ENCODE results near the gene TCERG1L.

The TCERG1L gene

GRCh38 chr10:131259535-131259934 is 52.0 kb downstream of the TCERG1L start:
- Histone ChIP-seq H3K27me3 (ENCODE audit: control insufficient read depth in 1 of 2, insufficient read depth in 2 of 2, low read length in 2 of 2) (peaks cover 0 to 4% of the 10 kb centered on the region in 2 donors), H3K9me3 (ENCODE audit: control insufficient read depth in 2 of 2, low read length in 2 of 2) (no peaks in the 10 kb centered on the region), H3K36me3 (ENCODE audit: control insufficient read depth in 2 of 2, insufficient read depth in 2 of 2, low read length in 2 of 2) (no peaks in the 10 kb centered on the region), H3K9ac (ENCODE audit: low read length in 2 of 2) (no peak overlapping the region), H3K4me3 (ENCODE audit: low read length in 2 of 2) (no peak overlapping the region), H3K4me1 (ENCODE audit: control insufficient read depth, insufficient read depth, low read length) (no peaks in the 10 kb centered on the region), H3K27ac (ENCODE audit: low read length) (no peak overlapping the region)

GRCh38 chr10:131258256-131258655 is 53.3 kb downstream of the TCERG1L start:
- H3K4me3 ChIP-seq (ENCODE audit: low read length in 2 of 2): no peak overlapping the region
- H3K27me3 ChIP-seq (ENCODE audit: control insufficient read depth in 1 of 2, insufficient read depth in 2 of 2, low read length in 2 of 2): peaks cover 7 to 8% of the 10 kb centered on the region in 2 donors
- H3K9me3 ChIP-seq (ENCODE audit: control insufficient read depth in 2 of 2, low read length in 2 of 2): no peaks in the 10 kb centered on the region
- H3K4me1 ChIP-seq (ENCODE audit: control insufficient read depth, insufficient read depth, low read length): no peaks in the 10 kb centered on the region
- H3K9ac ChIP-seq (ENCODE audit: low read length in 2 of 2): no peak overlapping the region
- no peaks in the 10 kb centered on the region for H3K36me3 ChIP-seq (ENCODE audit: control insufficient read depth in 2 of 2, insufficient read depth in 2 of 2, low read length in 2 of 2)
- H3K27ac ChIP-seq (ENCODE audit: low read length): no peak overlapping the region

DNA sequence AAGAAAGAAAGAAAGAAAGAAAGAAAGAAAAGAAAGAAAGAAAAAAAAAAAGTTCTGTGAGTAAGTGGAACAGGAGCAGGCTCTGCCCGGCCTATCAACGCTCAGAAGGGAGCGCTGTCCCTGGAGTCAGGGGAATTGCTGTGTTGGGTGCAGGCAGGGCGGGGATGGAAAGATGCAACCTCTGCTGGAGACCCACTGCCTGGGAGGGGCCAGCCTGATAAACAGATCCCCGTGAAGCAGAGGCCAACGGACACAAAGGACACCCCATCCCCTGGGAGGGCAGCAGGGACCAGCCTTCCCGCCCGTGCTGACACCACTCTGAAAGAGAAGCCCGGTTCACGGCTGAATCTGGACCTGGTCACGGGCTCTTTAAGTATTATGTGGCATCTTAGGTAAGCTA is 54.5 kb downstream of the TCERG1L start:
- Histone ChIP-seq H3K27ac (ENCODE audit: low read length) (no peak overlapping the region), H3K4me1 (ENCODE audit: control insufficient read depth, insufficient read depth, low read length) (no peaks in the 10 kb centered on the region), H3K9me3 (ENCODE audit: control insufficient read depth in 2 of 2, low read length in 2 of 2) (no peaks in the 10 kb centered on the region), H3K27me3 (ENCODE audit: control insufficient read depth in 1 of 2, insufficient read depth in 2 of 2, low read length in 2 of 2) (peaks cover 13 to 18% of the 10 kb centered on the region in 2 donors), H3K4me3 (ENCODE audit: low read length in 2 of 2) (no peak overlapping the region), H3K36me3 (ENCODE audit: control insufficient read depth in 2 of 2, insufficient read depth in 2 of 2, low read length in 2 of 2) (no peaks in the 10 kb centered on the region), H3K9ac (ENCODE audit: low read length in 2 of 2) (no peak overlapping the region)

DNA sequence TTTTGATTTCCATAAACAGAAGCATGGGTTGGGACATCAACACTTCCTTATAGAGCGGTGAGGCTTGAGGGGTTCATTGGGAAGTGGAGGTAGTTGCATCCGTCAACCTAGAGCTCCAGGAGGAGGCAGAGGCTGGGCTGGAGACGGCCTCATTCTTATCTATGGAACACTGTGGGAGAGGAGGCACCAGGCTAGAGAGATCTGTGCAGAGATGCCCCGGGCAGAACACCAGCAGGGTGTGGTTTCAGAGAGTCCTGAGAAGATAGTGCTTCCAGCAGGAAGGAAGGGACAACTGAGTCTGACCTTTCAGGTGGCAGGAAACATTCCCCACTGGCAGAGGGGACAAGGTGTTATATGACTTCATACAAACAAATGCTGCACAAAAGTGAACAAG is 56.7 kb downstream of the TCERG1L start:
- H3K4me3 ChIP-seq (ENCODE audit: low read length in 2 of 2): no peak overlapping the region
- H3K9me3 ChIP-seq (ENCODE audit: control insufficient read depth in 2 of 2, low read length in 2 of 2): no peaks in the 10 kb centered on the region

GRCh38 chr10:131253931-131254858 is 57.3 kb downstream of the TCERG1L start:
- H3K36me3 ChIP-seq (ENCODE audit: control insufficient read depth in 2 of 2, insufficient read depth in 2 of 2, low read length in 2 of 2): no peaks in the 10 kb centered on the region
- H3K27ac ChIP-seq (ENCODE audit: low read length): no peak overlapping the region
- no peaks in the 10 kb centered on the region for H3K4me1 ChIP-seq (ENCODE audit: control insufficient read depth, insufficient read depth, low read length)
- peaks cover 26 to 29% of the 10 kb centered on the region in 2 donors for H3K27me3 ChIP-seq (ENCODE audit: control insufficient read depth in 1 of 2, insufficient read depth in 2 of 2, low read length in 2 of 2)
- H3K9me3 ChIP-seq (ENCODE audit: control insufficient read depth in 2 of 2, low read length in 2 of 2): no peaks in the 10 kb centered on the region
- H3K9ac ChIP-seq (ENCODE audit: low read length in 2 of 2): no peak overlapping the region
- no peak overlapping the region for H3K4me3 ChIP-seq (ENCODE audit: low read length in 2 of 2)

More for the DNA sequence above, 56.7 kb downstream of the TCERG1L start:
- H3K27ac ChIP-seq (ENCODE audit: low read length): no peak overlapping the region
- H3K9ac ChIP-seq (ENCODE audit: low read length in 2 of 2): no peak overlapping the region
- H3K4me1 ChIP-seq (ENCODE audit: control insufficient read depth, insufficient read depth, low read length): no peaks in the 10 kb centered on the region
- peaks cover 25 to 26% of the 10 kb centered on the region in 2 donors for H3K27me3 ChIP-seq (ENCODE audit: control insufficient read depth in 1 of 2, insufficient read depth in 2 of 2, low read length in 2 of 2)
- no peaks in the 10 kb centered on the region for H3K36me3 ChIP-seq (ENCODE audit: control insufficient read depth in 2 of 2, insufficient read depth in 2 of 2, low read length in 2 of 2)

DNA sequence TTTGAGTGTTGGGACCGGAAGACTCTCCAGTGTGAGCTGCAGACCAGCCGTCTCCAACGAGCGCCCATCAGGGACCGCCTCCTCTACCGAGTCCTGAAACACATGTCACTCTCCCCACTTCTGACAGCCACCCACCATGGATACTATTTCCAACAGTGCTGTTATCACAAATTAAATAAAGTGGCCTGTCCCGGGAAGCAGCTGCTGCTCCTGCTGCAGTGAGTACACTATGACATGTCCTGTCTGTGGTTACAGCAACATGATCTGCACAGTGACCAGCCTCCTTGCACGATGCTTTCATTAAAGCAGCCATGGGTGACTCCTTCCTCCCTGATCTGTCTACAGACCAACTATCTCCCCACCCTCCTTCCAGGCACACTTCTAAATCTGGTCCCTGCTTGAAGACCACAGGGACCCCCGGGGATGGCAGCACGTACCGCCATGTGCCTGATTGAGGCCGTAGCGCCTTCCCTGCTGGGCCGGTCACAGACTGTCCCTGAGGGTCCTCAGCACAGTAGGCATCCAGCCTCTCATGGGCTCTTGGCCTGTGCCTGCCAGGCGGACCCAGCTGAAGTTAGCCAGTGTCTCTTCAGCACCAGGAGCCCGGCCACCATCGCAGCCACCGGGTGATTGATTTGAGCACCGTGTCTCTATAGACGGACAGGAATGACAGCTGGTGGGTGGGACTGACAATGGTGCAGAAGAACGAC is 58.8 kb downstream of the TCERG1L start:
- H3K4me3 ChIP-seq (ENCODE audit: low read length in 2 of 2): no peak overlapping the region
- H3K27ac ChIP-seq (ENCODE audit: low read length): no peak overlapping the region
- H3K27me3 ChIP-seq (ENCODE audit: control insufficient read depth in 1 of 2, insufficient read depth in 2 of 2, low read length in 2 of 2): peaks cover 31 to 33% of the 10 kb centered on the region in 2 donors
- no peaks in the 10 kb centered on the region for H3K9me3 ChIP-seq (ENCODE audit: control insufficient read depth in 2 of 2, low read length in 2 of 2)
- H3K36me3 ChIP-seq (ENCODE audit: control insufficient read depth in 2 of 2, insufficient read depth in 2 of 2, low read length in 2 of 2): no peaks in the 10 kb centered on the region
- H3K9ac ChIP-seq (ENCODE audit: low read length in 2 of 2): no peak overlapping the region
- H3K4me1 ChIP-seq (ENCODE audit: control insufficient read depth, insufficient read depth, low read length): no peaks in the 10 kb centered on the region

DNA sequence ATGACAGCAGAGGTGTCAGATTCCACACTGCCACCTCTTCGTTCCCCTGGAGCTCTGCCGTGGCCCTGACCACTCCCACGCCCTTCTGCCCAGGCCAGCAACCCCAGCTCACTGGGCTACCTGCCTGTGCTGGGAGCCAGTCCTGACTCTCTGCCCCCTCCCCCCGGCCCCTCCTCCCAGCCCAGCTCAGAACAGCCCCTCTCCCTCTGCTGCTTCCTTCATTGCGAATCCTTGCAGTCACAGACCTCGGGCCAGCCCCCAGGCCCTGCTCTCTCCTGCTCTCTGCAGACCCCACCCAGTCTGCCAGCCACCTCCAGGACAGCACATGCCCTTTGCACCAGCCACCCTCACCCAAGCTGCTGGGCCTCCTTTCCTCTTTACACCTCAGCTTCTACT is 60.4 kb downstream of the TCERG1L start:
- no peak overlapping the region for H3K27ac ChIP-seq (ENCODE audit: low read length)
- H3K36me3 ChIP-seq (ENCODE audit: control insufficient read depth in 2 of 2, insufficient read depth in 2 of 2, low read length in 2 of 2): no peaks in the 10 kb centered on the region
- peaks cover 31 to 34% of the 10 kb centered on the region in 2 donors for H3K27me3 ChIP-seq (ENCODE audit: control insufficient read depth in 1 of 2, insufficient read depth in 2 of 2, low read length in 2 of 2)

GRCh38 chr10:131250454-131251145 is 60.9 kb downstream of the TCERG1L start:
- Histone ChIP-seq H3K9me3 (ENCODE audit: control insufficient read depth in 2 of 2, low read length in 2 of 2) (no peaks in the 10 kb centered on the region), H3K36me3 (ENCODE audit: control insufficient read depth in 2 of 2, insufficient read depth in 2 of 2, low read length in 2 of 2) (no peaks in the 10 kb centered on the region), H3K27me3 (ENCODE audit: control insufficient read depth in 1 of 2, insufficient read depth in 2 of 2, low read length in 2 of 2) (peaks cover 31 to 34% of the 10 kb centered on the region in 2 donors)

More for the DNA sequence above, 60.4 kb downstream of the TCERG1L start:
- Histone ChIP-seq H3K9ac (ENCODE audit: low read length in 2 of 2) (no peak overlapping the region), H3K4me1 (ENCODE audit: control insufficient read depth, insufficient read depth, low read length) (no peaks in the 10 kb centered on the region), H3K9me3 (ENCODE audit: control insufficient read depth in 2 of 2, low read length in 2 of 2) (no peaks in the 10 kb centered on the region), H3K4me3 (ENCODE audit: low read length in 2 of 2) (no peak overlapping the region)

DNA sequence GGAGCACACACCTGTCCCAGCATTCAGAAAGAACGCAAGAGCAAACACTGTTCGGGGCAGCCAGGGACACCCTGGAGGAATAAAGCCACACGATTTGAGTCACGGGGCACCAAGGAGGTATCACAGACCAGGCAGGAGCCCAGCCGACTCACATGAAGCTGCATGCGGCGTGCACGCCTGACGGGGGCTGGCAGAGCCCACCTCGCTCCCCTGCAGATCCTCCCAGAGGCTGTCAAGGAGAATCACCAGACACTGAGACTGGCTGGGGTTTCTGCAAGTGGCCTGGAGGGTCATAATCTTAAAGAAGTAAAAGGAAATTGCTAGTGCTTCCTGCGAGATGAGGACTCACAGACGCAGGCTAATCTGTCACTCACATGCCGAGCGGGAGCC is 61.6 kb downstream of the TCERG1L start:
- H3K36me3 ChIP-seq (ENCODE audit: control insufficient read depth in 2 of 2, insufficient read depth in 2 of 2, low read length in 2 of 2): no peaks in the 10 kb centered on the region
- H3K4me3 ChIP-seq (ENCODE audit: low read length in 2 of 2): no peak overlapping the region
- no peaks in the 10 kb centered on the region for H3K4me1 ChIP-seq (ENCODE audit: control insufficient read depth, insufficient read depth, low read length)
- no peak overlapping the region for H3K27ac ChIP-seq (ENCODE audit: low read length)
- H3K9ac ChIP-seq (ENCODE audit: low read length in 2 of 2): no peak overlapping the region
- H3K27me3 ChIP-seq (ENCODE audit: control insufficient read depth in 1 of 2, insufficient read depth in 2 of 2, low read length in 2 of 2): peaks cover 30 to 31% of the 10 kb centered on the region in 2 donors
- no peaks in the 10 kb centered on the region for H3K9me3 ChIP-seq (ENCODE audit: control insufficient read depth in 2 of 2, low read length in 2 of 2)

More at GRCh38 chr10:131250454-131251145, 60.9 kb downstream of the TCERG1L start:
- Histone ChIP-seq H3K4me3 (ENCODE audit: low read length in 2 of 2) (no peak overlapping the region), H3K9ac (ENCODE audit: low read length in 2 of 2) (no peak overlapping the region), H3K27ac (ENCODE audit: low read length) (no peak overlapping the region), H3K4me1 (ENCODE audit: control insufficient read depth, insufficient read depth, low read length) (no peaks in the 10 kb centered on the region)

DNA sequence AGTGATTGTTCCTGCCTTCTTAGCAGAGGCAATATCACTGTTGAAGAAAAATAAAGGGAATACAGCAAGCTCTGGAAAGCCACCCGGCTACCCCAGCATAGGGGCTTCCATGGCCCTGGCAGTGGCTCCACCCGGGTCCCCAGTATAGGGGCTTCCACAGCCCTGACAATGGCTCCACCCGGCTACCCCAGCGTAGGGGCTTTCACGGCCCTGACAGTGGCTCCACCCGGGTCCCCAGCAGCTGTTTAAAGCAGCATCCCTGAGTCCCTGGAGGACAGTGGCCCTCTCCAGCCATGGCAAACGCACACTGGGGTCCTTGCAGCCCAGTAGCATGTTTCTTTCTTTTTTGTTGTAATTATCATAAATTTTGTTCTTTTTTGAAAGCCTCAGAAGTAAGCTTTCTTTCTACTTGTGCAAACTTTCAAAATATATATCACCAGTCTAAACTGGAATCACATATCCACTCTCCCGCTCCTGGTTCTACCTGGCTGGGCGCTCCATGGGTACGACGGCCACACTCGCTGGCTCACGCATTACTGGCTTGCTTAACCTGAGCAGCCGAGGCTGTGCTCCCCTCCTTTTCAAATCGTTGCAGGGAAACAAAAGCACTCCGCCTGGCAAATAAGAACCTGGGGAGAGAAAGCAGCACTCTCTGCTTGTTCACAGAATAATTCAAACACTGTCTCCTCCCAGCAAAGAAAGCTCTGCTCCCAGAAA is 62.1 kb downstream of the TCERG1L start:
- Histone ChIP-seq H3K4me3 (ENCODE audit: low read length in 2 of 2) (no peak overlapping the region), H3K27ac (ENCODE audit: low read length) (no peak overlapping the region), H3K9ac (ENCODE audit: low read length in 2 of 2) (no peak overlapping the region), H3K36me3 (ENCODE audit: control insufficient read depth in 2 of 2, insufficient read depth in 2 of 2, low read length in 2 of 2) (no peaks in the 10 kb centered on the region), H3K27me3 (ENCODE audit: control insufficient read depth in 1 of 2, insufficient read depth in 2 of 2, low read length in 2 of 2) (peaks cover 28 to 31% of the 10 kb centered on the region in 2 donors), H3K9me3 (ENCODE audit: control insufficient read depth in 2 of 2, low read length in 2 of 2) (no peaks in the 10 kb centered on the region), H3K4me1 (ENCODE audit: control insufficient read depth, insufficient read depth, low read length) (no peaks in the 10 kb centered on the region)

Data from stomach smooth muscle (tissue), 2 donors.